ENCODE measurements around the gene RGS19.

GRCh38 chr20:64058536-64058935 lies 20.8 kb downstream of the RGS19 start:
- no peak for TF ChIP-seq CTCF (IDR thresholded peaks at IDR 0.05)
- no peak for TF ChIP-seq POLR2A (IDR thresholded peaks at IDR 0.05)
